Measurements from ENCODE around the gene CD3G. TPM values are rescaled to one million over a fixed set of nuclear protein-coding genes. Genes with fewer than 3 reads are reported as not detected.

CD3G gene
- total RNA-seq, result under 1 TPM in 2 of 4 donors, not detected in 2; 0.33 to 0.51 TPM

DNA sequence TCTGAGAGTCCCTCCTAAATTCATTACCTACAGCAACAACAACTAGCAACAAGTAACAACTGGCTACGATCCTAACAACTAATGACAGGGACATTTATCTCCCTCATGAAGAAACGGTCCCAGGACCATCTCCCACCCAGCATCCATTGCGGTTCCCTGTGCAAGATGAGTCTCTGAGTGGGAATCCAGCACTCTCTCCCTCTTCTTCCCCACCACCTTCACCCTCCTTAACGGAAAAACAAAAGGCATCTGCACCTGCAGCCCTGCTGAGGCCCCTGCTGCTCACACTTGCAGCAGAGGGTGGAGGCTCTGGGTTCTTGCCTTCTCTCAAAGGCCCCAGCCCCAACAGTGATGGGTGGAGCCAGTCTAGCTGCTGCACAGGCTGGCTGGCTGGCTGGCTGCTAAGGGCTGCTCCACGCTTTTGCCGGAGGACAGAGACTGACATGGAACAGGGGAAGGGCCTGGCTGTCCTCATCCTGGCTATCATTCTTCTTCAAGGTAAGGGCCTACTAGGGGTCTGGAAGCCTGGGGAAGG, at the start of gene CD3G:
CD3G (plus strand) TSS at position 364 of the 535 bp plus-strand sequence; CDS start at position 444, 80 bp downstream.
- H3K27me3 ChIP-seq, result peaks cover 0 to 8% (median 0%) of the 10 kb centered on the region in 3 donors
- no peak within 1 kb of the TSS for H3K4me3 ChIP-seq
- ATAC-seq (no peak), DNase-seq (no peak)
- H3K27ac ChIP-seq, result no peak within 1 kb of the TSS
- in situ Hi-C loops (cut with MboI; ENCODE audit: low sequenced_read_pairs in 4 of 4), result loop anchor here in 1 of 4 donors (10.0 kb wide), 1 partner anchor 149 kb away; no protein-coding TSS in a partner anchor
- TF ChIP-seq POLR2A (IDR thresholded peaks at IDR 0.05), result no peak
- no peaks in the 10 kb centered on the region for H3K4me1 ChIP-seq
- intact Hi-C loops (cut with DNase I; ENCODE audit: low total_unique reads), result no loop called here
- H3K9me3 ChIP-seq, result no peaks in the 10 kb centered on the region
- H3K36me3 ChIP-seq, result no peaks in the 10 kb centered on the region

DNA sequence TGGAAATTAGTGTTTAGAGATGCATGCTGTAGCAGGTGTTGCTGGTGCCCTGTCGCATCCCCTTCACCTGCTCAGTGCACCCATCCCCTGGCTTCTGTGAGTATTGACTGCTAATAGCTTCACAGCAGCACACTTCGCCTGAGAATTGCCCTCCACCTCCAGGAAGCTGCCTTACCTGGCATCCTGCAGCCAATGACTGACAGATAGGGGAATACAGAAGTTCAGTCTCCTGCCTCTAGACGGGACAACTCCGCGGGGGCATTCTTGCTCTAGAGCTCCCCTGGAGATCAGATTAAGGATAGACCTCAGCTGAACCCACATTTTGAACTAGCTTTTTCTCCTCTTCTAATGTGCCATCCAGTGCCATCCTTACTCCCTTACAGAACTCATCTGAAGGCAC, 48.9 kb upstream of the CD3G start:
- no peak for TF ChIP-seq POLR2A (IDR thresholded peaks at IDR 0.05)
- TF ChIP-seq, protein P1, sequence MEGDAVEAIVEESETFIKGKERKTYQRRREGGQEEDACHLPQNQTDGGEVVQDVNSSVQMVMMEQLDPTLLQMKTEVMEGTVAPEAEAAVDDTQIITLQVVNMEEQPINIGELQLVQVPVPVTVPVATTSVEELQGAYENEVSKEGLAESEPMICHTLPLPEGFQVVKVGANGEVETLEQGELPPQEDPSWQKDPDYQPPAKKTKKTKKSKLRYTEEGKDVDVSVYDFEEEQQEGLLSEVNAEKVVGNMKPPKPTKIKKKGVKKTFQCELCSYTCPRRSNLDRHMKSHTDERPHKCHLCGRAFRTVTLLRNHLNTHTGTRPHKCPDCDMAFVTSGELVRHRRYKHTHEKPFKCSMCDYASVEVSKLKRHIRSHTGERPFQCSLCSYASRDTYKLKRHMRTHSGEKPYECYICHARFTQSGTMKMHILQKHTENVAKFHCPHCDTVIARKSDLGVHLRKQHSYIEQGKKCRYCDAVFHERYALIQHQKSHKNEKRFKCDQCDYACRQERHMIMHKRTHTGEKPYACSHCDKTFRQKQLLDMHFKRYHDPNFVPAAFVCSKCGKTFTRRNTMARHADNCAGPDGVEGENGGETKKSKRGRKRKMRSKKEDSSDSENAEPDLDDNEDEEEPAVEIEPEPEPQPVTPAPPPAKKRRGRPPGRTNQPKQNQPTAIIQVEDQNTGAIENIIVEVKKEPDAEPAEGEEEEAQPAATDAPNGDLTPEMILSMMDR (IDR thresholded peaks at IDR 0.05 in 4 of 5, conservative IDR thresholded peaks at IDR 0.05 in 1 of 5), result no peak
- Histone ChIP-seq H3K4me3 (no peak overlapping the region), H3K4me1 (no peaks in the 10 kb centered on the region), H3K27me3 (no peaks in the 10 kb centered on the region), H3K9me3 (no peaks in the 10 kb centered on the region), H3K27ac (no peak overlapping the region), H3K36me3 (no peaks in the 10 kb centered on the region)
- no peak for ATAC-seq
- in situ Hi-C loops (cut with MboI; ENCODE audit: low sequenced_read_pairs in 4 of 4), result loop anchor here in 1 of 4 donors (10.0 kb wide), 1 partner anchor 90 kb away; no protein-coding TSS in a partner anchor
- no peak for DNase-seq
- intact Hi-C loops (cut with DNase I; ENCODE audit: low total_unique reads), result loop anchor here (10.0 kb wide), 1 partner anchor 190 kb away; no protein-coding TSS in a partner anchor

DNA sequence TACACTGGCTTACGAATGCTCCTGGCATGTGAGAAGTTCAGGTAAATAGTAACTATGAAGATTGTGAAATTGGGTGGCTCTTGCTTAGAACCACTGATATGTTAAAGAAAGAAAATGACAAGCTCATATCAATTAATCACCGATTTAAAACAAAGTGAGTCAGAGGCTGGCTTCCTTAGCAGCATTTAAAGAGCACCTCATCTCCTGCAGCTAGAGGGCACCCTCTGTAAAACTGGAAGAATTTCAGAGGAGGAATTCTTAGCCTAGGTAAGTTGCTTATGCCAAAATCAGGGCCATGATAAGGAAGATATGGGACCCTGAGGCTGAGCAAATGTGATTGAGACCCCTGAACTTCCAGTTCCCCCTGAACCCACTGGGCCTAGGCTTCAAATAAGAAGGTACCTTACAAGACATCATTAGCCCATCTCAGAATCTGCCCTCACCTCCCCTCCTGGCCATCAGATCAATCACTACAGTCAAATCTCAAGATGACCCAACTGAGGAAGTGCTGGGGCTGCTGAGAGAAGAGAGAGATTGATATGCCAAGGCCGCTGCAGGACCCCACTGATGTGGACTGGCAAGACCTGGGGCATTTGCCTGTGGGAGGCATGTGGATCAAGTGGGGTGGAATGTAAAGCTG, 48.2 kb upstream of the CD3G start:
- no peak for DNase-seq
- no peaks in the 10 kb centered on the region for H3K4me1 ChIP-seq
- H3K9me3 ChIP-seq, result no peaks in the 10 kb centered on the region
- no peak for ATAC-seq
- in situ Hi-C loops (cut with MboI; ENCODE audit: low sequenced_read_pairs in 4 of 4), result loop anchor here in 1 of 4 donors (10.0 kb wide), 1 partner anchor 91 kb away; no protein-coding TSS in a partner anchor
- no peak overlapping the region for H3K27ac ChIP-seq
- TF ChIP-seq, protein P1 (IDR thresholded peaks at IDR 0.05 in 4 of 5, conservative IDR thresholded peaks at IDR 0.05 in 1 of 5), result peak in 3 of 5 experiments; percentile 18 to 45 (median 34)
- TF ChIP-seq POLR2A (IDR thresholded peaks at IDR 0.05), result no peak
- no peaks in the 10 kb centered on the region for H3K36me3 ChIP-seq
- no peak overlapping the region for H3K4me3 ChIP-seq
- no peaks in the 10 kb centered on the region for H3K27me3 ChIP-seq
- intact Hi-C loops (cut with DNase I; ENCODE audit: low total_unique reads), result loop anchor here (10.0 kb wide), 1 partner anchor 189 kb away; no protein-coding TSS in a partner anchor

DNA sequence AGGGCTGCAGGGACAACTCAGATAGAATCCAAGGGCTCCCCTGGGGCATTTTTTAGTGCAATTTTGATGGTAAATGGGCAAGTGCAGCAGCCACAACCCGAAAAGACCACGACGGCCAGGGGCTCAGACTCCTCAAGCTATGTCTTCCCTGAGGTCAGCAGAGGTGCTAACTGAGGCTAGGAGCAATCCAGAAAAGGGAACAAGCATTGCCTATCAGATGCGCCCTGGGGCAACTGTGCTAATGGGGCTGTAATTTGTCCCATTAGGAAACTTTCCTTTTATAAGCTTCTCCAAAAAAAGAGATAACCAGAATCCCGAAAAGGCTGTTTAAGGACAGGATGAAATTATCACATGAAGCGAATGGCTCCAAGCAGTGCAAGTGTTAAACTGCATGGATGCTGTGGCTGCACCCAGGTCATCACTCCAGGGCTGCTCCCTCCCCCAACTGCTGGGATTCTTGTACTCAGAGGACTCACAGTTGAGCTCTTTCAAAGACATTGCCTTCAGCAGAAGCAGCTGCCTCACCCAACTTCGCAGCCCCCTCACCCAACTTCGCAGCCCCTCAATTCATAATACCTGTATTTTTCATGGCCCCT, 42.4 kb upstream of the CD3G start:
- intact Hi-C loops (cut with DNase I; ENCODE audit: low total_unique reads), result no loop called here

More for the DNA sequence above, 42.4 kb upstream of the CD3G start:
- H3K36me3 ChIP-seq, result no peaks in the 10 kb centered on the region
- no peaks in the 10 kb centered on the region for H3K9me3 ChIP-seq
- H3K27me3 ChIP-seq, result peaks cover 0 to 3% (median 0%) of the 10 kb centered on the region in 3 donors
- no peak for ATAC-seq
- in situ Hi-C loops (cut with MboI; ENCODE audit: low sequenced_read_pairs in 4 of 4), result no loop called here
- DNase-seq, result no peak
- no peak overlapping the region for H3K27ac ChIP-seq
- TF ChIP-seq, protein P1 (IDR thresholded peaks at IDR 0.05 in 4 of 5, conservative IDR thresholded peaks at IDR 0.05 in 1 of 5), result no peak
- no peak for TF ChIP-seq POLR2A (IDR thresholded peaks at IDR 0.05)
- H3K4me3 ChIP-seq, result no peak overlapping the region
- H3K4me1 ChIP-seq, result no peaks in the 10 kb centered on the region
